ENCODE measurements around the gene TGFBR3. TPM values are rescaled to one million over a fixed set of nuclear protein-coding genes. Genes with fewer than 3 reads are reported as not detected.

TGFBR3 gene
- total and polyA plus RNA-seq, 8 donors, result 6.0 to 34.8 (median 21.4) TPM

GRCh38 chr1:91749788-91750231 is 136.1 kb downstream of the TGFBR3 start:
- no peak for TF ChIP-seq CTCF (IDR thresholded peaks at IDR 0.05)
- Histone ChIP-seq H3K4me1 (peaks cover 12 to 41% (median 21%) of the 10 kb centered on the region in 3 donors), H3K4me3 (no peak overlapping the region), H3K9me3 (no peaks in the 10 kb centered on the region), H3K27me3 (no peaks in the 10 kb centered on the region), H3K36me3 (no peaks in the 10 kb centered on the region), H3K27ac (peak overlapping the region in 1 of 4 donors; percentile 6)
- no peak for DNase-seq
- intact Hi-C loops (cut with DNase I), result no loop called here
- 84 to 88% methylated on average over 6 of the region's 6 CpGs for WGBS, 2 donors
- no peak for ATAC-seq
- FAIRE-seq, result no peak

DNA sequence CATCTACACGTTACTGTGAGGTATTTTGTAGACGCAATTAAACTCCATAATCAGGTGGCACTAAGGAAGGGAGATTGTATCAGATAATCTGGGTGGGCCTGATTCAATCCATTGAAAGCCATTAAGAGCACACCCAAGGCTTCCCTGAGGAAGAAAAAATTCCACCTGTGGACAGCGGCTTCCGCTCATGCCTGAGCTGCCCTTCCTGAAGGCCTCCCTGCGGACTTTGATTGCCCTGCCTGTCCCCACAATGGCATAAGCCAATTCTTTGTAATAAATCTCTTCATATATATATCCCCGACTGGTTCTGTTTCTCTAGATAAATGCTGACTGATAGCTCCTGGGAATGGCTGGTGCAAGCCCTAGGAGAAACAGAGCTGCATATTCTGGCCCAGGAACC is 138.3 kb downstream of the TGFBR3 start:
- TF ChIP-seq CTCF (IDR thresholded peaks at IDR 0.05), result no peak
- no peak for ATAC-seq
- Histone ChIP-seq H3K36me3 (no peaks in the 10 kb centered on the region), H3K27ac (no peak overlapping the region), H3K9me3 (no peaks in the 10 kb centered on the region), H3K4me3 (no peak overlapping the region), H3K27me3 (no peaks in the 10 kb centered on the region), H3K4me1 (peaks cover 12 to 51% (median 28%) of the 10 kb centered on the region in 3 donors)
- intact Hi-C loops (cut with DNase I), result no loop called here
- FAIRE-seq, result no peak
- WGBS, 2 donors, result 81 to 91% methylated on average over 6 of the region's 6 CpGs
- DNase-seq, result no peak

DNA sequence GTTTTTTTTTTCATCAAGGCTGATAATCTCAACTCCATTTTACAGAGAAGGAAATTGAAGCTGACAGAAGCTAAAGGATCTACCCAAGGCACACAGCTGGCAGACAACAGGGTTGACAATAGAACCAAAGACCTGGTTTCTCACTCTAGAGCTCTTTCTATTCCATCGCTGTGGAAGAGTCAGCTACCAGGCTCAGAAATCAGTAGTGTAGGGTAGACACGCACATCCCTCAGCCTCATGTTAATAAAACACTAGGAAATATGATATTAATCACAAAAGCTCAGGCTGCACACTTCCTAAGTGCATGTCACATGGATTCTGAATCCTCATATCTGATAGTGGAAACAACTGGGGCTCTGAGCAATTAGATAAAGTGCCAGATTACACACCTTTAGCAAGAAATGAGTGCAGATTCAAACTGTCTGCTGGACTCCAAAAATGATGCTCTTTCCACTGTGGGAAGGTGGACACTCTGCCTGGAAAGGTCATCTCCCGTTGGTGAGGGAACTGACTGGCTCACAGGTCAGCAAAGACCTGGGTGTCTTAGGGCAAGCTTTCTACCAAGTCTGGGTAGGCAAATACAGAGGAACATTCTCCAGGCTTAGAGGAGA is 139.1 kb downstream of the TGFBR3 start:
- ATAC-seq, result no peak
- no peak for FAIRE-seq
- no peak for TF ChIP-seq CTCF (IDR thresholded peaks at IDR 0.05)
- 96 to 100% methylated on average over 3 of the region's 3 CpGs for WGBS, 2 donors
- Histone ChIP-seq H3K9me3 (no peaks in the 10 kb centered on the region), H3K36me3 (no peaks in the 10 kb centered on the region), H3K27ac (no peak overlapping the region), H3K4me1 (peaks cover 18 to 54% (median 33%) of the 10 kb centered on the region in 3 donors), H3K27me3 (no peaks in the 10 kb centered on the region), H3K4me3 (no peak overlapping the region)
- intact Hi-C loops (cut with DNase I), result no loop called here
- DNase-seq, result no peak

DNA sequence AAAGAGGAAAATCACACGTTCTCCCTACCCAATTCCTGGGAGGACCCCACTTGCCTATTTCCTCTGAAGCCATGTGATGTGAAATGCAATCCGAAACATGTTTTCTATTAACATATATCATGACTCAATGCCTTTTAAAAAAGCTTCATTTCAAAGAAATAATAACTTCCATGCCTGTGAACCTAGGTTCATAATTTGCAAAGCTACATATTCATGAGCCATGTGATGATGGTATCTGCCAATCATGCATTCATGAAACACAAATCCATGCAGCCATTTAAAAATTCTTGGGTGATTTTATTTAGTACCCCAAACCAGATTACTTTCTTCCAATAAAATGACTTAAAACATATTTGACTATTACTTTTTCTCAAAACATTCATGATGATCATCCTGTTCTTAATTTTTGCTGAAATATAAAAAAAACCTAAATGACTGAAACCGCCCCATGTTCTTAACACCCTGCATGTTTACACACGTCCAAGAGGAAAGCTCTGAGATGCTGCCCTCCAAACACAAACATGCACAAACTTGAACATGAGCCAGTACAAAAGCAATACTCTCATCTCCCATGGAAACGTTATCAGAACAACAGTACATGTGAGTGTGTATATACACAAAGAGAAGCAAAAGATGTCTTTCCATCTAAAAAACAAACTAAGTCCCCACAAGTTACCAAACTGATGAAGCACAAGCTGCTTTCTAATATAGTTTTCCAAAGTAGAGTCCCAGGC is 140.1 kb downstream of the TGFBR3 start:
- H3K4me1 ChIP-seq, result peaks cover 11 to 44% (median 23%) of the 10 kb centered on the region in 3 donors
- no peak for DNase-seq
- no peak for FAIRE-seq
- intact Hi-C loops (cut with DNase I), result no loop called here
- H3K9me3 ChIP-seq, result no peaks in the 10 kb centered on the region
- H3K36me3 ChIP-seq, result no peaks in the 10 kb centered on the region
- H3K4me3 ChIP-seq, result no peak overlapping the region
- H3K27me3 ChIP-seq, result no peaks in the 10 kb centered on the region
- peak in 2 of 4 donors; percentile 5 to 7 for ATAC-seq
- WGBS, 2 donors, result 55 to 67% methylated on average over 5 of the region's 5 CpGs
- peak overlapping the region in 1 of 4 donors; percentile 40 for H3K27ac ChIP-seq
- no peak for TF ChIP-seq CTCF (IDR thresholded peaks at IDR 0.05)

Measured in pancreas (tissue), 10 donors.